Measurements from ENCODE around the gene MECP2.

DNA sequence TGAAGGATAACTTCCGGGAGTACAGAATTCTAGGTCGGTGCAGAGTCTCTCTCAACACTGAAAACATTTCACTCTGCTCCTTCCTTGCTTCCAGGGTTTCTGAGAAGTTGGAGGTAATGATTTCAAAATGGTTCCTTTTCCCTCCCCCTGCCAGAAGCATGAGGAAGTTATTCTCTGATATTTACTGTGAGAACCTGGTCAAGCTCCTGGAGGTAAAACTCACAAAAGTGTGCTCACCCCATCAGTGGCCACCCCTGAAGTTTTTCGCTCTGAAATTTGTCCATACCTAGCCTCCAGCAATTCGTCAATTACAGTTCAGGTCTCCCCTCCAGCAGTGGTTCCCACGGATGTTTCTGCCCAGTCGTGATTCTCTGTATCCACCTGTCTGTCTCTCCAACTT, 16.2 kb upstream of the MECP2 start:
- TF ChIP-seq, protein P1, sequence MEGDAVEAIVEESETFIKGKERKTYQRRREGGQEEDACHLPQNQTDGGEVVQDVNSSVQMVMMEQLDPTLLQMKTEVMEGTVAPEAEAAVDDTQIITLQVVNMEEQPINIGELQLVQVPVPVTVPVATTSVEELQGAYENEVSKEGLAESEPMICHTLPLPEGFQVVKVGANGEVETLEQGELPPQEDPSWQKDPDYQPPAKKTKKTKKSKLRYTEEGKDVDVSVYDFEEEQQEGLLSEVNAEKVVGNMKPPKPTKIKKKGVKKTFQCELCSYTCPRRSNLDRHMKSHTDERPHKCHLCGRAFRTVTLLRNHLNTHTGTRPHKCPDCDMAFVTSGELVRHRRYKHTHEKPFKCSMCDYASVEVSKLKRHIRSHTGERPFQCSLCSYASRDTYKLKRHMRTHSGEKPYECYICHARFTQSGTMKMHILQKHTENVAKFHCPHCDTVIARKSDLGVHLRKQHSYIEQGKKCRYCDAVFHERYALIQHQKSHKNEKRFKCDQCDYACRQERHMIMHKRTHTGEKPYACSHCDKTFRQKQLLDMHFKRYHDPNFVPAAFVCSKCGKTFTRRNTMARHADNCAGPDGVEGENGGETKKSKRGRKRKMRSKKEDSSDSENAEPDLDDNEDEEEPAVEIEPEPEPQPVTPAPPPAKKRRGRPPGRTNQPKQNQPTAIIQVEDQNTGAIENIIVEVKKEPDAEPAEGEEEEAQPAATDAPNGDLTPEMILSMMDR (conservative IDR thresholded peaks at IDR 0.05; ENCODE audit: low read length) = no peak
- no peak for TF ChIP-seq EZH2phosphoT487 (IDR thresholded peaks at IDR 0.05; ENCODE audit: borderline replicate concordance, low read depth, low read length)
